ENCODE measurements around the gene FAM110A. TPM values are rescaled to one million over a fixed set of nuclear protein-coding genes. Genes with fewer than 3 reads are reported as not detected.

FAM110A gene
- total RNA-seq, 2 donors from 2014 or later, result 12.1 to 16.9 TPM

GRCh38 chr20:834151-834746 is 734 bp downstream of the FAM110A start:
- Mint-ChIP-seq H3K9me3 (peaks cover 4% of the 10 kb centered on the region), H3K27me3 (ENCODE audit: insufficient read depth) (peaks cover 13% of the 10 kb centered on the region), H3K4me3 (peak overlapping the region; percentile 68), H3K4me1 (peaks cover 12% of the 10 kb centered on the region), H3K36me3 (ENCODE audit: low read depth) (no peaks in the 10 kb centered on the region), H3K27ac (peak overlapping the region; percentile 64)
- peak overlapping the region; percentile 59 for H3K9ac ChIP-seq (ENCODE audit: extremely low read depth, low read length, poor library complexity, severe bottlenecking)
- peaks cover 7% of the 10 kb centered on the region for H3K4me1 ChIP-seq (ENCODE audit: control insufficient read depth, insufficient read depth, low read length)
- H3K27me3 ChIP-seq (ENCODE audit: control insufficient read depth, insufficient read depth, low read length, poor library complexity, severe bottlenecking), result no peaks in the 10 kb centered on the region
- H3K27ac ChIP-seq (ENCODE audit: low read depth, low read length), result no peak overlapping the region
- 5 to 6% methylated on average over 17 to 18 of the region's 18 CpGs for WGBS, 2 experiments (ENCODE audit: insufficient coverage in 1 of 2, insufficient read length in 1 of 2)
- no peaks in the 10 kb centered on the region for H3K9me3 ChIP-seq (ENCODE audit: control insufficient read depth, low read length)
- DNase-seq, result no peak
- peak overlapping the region; percentile 89 for H3K4me3 ChIP-seq (ENCODE audit: low read length)
- no peak for TF ChIP-seq CTCF (conservative IDR thresholded peaks at IDR 0.05)
- no peaks in the 10 kb centered on the region for H3K36me3 ChIP-seq (ENCODE audit: control insufficient read depth, insufficient read depth, low read length)

- Mint-ChIP-seq H3K9me3 (peaks cover 4% of the 10 kb centered on the region), H3K27ac (no peak overlapping the region), H3K36me3 (ENCODE audit: low read depth) (no peaks in the 10 kb centered on the region), H3K4me1 (peaks cover 9% of the 10 kb centered on the region), H3K4me3 (no peak overlapping the region), H3K27me3 (ENCODE audit: insufficient read depth) (peaks cover 16% of the 10 kb centered on the region)
- DNase-seq, result no peak
- H3K4me3 ChIP-seq (ENCODE audit: low read length), result no peak overlapping the region
- TF ChIP-seq CTCF (conservative IDR thresholded peaks at IDR 0.05), result no peak
- WGBS, 2 experiments (ENCODE audit: insufficient coverage in 1 of 2, insufficient read length in 1 of 2), result 50 to 90% methylated on average over 1 of the region's 2 CpGs
- H3K4me1 ChIP-seq (ENCODE audit: control insufficient read depth, insufficient read depth, low read length), result peaks cover 4% of the 10 kb centered on the region
- H3K27me3 ChIP-seq (ENCODE audit: control insufficient read depth, insufficient read depth, low read length, poor library complexity, severe bottlenecking), result no peaks in the 10 kb centered on the region
- H3K9ac ChIP-seq (ENCODE audit: extremely low read depth, low read length, poor library complexity, severe bottlenecking), result no peak overlapping the region
- H3K36me3 ChIP-seq (ENCODE audit: control insufficient read depth, insufficient read depth, low read length), result no peaks in the 10 kb centered on the region
- no peak overlapping the region for H3K27ac ChIP-seq (ENCODE audit: low read depth, low read length)
- H3K9me3 ChIP-seq (ENCODE audit: control insufficient read depth, low read length), result no peaks in the 10 kb centered on the region
Measured at GRCh38 chr20:835608-836045, 2.1 kb downstream of the FAM110A start.

- Mint-ChIP-seq H3K9me3 (peaks cover 4% of the 10 kb centered on the region), H3K27ac (no peak overlapping the region), H3K36me3 (ENCODE audit: low read depth) (no peaks in the 10 kb centered on the region), H3K4me3 (no peak overlapping the region), H3K4me1 (peaks cover 9% of the 10 kb centered on the region), H3K27me3 (ENCODE audit: insufficient read depth) (peaks cover 16% of the 10 kb centered on the region)
- Histone ChIP-seq H3K36me3 (ENCODE audit: control insufficient read depth, insufficient read depth, low read length) (no peaks in the 10 kb centered on the region), H3K9ac (ENCODE audit: extremely low read depth, low read length, poor library complexity, severe bottlenecking) (no peak overlapping the region), H3K9me3 (ENCODE audit: control insufficient read depth, low read length) (no peaks in the 10 kb centered on the region), H3K4me3 (ENCODE audit: low read length) (no peak overlapping the region), H3K27ac (ENCODE audit: low read depth, low read length) (no peak overlapping the region), H3K4me1 (ENCODE audit: control insufficient read depth, insufficient read depth, low read length) (peaks cover 4% of the 10 kb centered on the region), H3K27me3 (ENCODE audit: control insufficient read depth, insufficient read depth, low read length, poor library complexity, severe bottlenecking) (no peaks in the 10 kb centered on the region)
- TF ChIP-seq CTCF (conservative IDR thresholded peaks at IDR 0.05), result no peak
- no peak for DNase-seq
- WGBS, 2 experiments (ENCODE audit: insufficient coverage in 1 of 2, insufficient read length in 1 of 2), result no CpG with 5 or more reads among the region's 1 CpG
Measured at GRCh38 chr20:836190-836589, 2.7 kb downstream of the FAM110A start.

Data from endodermal cell (in vitro differentiated cells).